ENCODE measurements around the gene C4BPB.
A peak's percentile ranks its signal among the peaks of the same experiment; 100 is the strongest.
"Not testable (repeated sequence)": the region's sequence is repeated elsewhere in the genome, so short reads cannot be mapped to it uniquely, and the experiment has no call there.

Gene C4BPB, protein sequence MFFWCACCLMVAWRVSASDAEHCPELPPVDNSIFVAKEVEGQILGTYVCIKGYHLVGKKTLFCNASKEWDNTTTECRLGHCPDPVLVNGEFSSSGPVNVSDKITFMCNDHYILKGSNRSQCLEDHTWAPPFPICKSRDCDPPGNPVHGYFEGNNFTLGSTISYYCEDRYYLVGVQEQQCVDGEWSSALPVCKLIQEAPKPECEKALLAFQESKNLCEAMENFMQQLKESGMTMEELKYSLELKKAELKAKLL

DNA sequence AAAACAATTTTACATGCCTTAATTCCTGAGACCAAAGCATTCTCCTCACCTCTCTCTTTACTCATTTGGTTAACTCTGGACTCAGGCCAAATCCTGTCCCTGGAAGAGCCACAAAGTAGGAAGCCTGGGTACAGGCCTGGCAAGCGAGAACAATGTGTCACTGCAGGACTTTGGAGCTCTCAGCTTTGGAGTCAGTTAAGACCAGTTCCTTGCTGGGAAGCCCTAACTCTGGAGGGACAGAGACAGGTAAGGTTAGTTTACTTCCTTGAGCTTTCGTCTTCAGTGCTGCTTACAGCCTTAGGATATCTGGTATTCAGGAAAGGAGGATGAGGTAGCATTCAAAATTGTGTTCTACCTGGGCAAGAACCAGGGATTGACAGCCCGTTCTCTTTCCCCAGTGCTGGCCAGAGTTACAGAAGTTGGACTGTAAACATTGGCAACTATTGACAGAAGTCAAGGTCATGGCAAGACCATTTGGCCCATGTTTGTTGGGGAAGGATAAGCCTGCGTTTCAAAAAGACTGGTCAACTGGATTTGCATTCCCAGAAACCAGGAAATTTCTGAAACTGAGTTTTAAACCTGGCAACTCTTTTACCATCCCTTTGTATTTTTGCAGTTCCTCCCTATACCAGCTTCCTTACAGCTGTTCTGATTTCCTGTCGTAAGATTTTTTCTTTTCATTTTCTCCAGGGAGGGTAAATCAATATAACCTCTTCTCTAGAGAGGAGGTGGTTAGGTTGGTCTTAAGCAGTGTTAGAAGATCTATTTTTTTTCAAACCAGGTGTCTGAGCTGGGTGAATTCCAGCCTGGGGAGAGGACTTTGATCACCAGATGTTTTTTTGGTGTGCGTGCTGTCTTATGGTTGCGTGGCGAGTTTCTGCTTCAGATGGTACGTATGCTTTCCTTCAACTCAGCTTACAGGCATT, at the start of gene C4BPB:
Gene C4BPB (plus strand): TSS at position 160 of the 926 bp plus-strand sequence. CDS start 672 bp downstream, at position 832.
- DNase-seq = no peak

GRCh38 chr1:207039380-207040180, 49.1 kb upstream of the C4BPB start:
- no peak for DNase-seq

DNA sequence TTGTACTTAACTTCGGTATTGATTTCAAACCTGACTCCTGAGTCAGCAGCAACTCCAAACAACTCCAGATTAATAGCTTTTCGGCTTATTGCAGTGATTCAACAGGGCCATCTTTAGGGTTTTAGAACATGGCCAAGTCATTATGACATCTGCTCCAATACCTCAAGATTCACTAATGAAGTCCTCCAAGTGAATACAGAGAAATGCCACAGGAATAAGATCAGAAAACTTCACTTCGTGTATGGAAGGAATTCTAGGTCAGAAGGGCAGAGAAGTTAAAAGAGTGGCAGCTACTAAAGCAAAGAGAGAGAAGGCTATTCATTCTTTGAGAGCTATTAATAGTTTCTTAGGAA, 48.5 kb upstream of the C4BPB start:
- DNase-seq = no peak

GRCh38 chr1:207041397-207041796, 47.3 kb upstream of the C4BPB start:
- not testable (repeated sequence) for DNase-seq

DNA sequence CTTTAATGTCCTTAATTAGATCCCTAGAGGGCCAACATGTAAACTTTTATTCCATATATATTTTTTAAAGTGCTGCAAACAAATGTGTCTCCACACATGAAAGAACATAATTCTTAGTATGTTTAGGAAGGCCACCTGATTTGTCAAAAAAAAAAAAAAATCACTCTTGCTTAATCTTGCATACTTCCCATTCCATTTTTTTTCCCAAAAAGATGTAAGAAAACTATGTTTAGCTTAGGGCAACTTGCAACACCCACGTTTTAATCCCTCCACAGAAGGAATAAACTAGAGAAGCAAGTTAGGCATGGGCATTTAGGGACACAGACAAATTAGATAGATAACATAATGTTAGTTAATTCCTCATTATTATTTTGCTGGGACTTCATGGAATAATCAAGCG, 43.2 kb upstream of the C4BPB start:
- no peak for DNase-seq

- no peak for DNase-seq
These were observed 41.2 kb upstream of the C4BPB start for GRCh38 chr1:207047505-207047904.

DNA sequence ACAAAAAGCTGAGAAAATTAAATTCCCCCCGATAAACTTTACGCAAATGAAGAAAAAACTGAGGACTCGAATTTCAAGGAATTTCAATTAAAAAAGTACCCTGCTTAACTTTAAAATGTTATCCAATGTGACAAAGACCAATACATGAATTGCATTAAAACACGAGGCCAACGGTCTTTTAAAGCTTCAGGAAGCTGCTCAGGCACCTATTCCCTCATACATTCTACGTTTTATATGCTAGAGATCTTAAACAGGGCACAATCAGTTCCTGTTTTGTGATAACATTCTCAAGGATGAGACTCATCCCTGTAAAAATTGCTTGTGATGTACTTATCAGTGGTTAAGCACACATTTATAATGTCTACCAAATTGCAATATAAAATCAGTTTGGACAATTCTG, 40.6 kb upstream of the C4BPB start:
- no peak for DNase-seq

- DNase-seq = no peak
These were observed 39.6 kb upstream of the C4BPB start for GRCh38 chr1:207049054-207049453.

DNA sequence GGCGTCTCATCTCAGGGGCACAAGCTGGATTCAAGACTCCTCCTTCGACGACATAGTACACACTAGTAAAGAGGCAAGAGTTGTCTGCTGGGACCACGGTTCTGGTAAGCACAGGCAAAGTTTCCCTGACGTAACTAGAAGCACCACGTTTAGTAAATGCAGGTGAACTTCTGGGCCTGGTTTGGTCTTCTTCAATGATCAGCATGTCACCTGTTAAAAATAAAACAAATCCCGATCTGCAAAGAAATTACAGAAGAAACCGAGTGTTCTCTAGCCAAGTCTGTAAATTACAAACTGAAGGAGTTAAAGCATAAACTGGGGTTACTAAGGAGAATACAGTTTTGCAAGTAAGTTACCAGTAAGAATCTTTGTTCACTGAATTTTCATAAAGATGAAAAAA, 39.1 kb upstream of the C4BPB start:
- DNase-seq = no peak

GRCh38 chr1:207049974-207050391, 38.7 kb upstream of the C4BPB start:
- DNase-seq = no peak

- DNase-seq = peak; percentile 88
These were observed 38.0 kb upstream of the C4BPB start for GRCh38 chr1:207050480-207051190.

GRCh38 chr1:207051191-207051943, 37.3 kb upstream of the C4BPB start, which contains the start of gene YOD1:
Gene YOD1 (minus strand): TSS chr1:207051208. CDS start chr1:207051030, 178 bp downstream.
- peak; percentile 43 for DNase-seq

GRCh38 chr1:207052911-207053769, 35.5 kb upstream of the C4BPB start, which contains the start of gene PFKFB2:
Gene PFKFB2 (plus strand): TSS chr1:207053275. CDS start chr1:207054718, 1,443 bp downstream.
- DNase-seq = peak; percentile 99

DNA sequence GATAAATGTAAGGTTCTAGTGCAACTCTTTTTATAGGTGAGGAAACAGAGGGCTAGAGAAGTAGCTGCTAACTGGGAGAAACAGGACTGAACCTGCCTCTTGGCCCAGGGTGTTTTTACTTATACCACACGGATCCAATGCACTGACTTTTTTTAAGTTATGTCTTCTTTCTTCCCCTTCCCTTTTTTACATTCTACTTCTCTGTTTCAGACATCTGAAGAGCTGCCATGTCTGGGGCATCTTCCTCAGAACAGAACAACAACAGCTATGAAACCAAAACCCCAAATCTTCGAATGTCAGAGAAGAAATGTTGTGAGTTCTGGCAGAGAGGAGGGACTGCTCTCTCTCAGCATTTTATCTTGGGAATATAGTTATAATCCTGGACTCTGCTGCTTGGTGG, 34.2 kb upstream of the C4BPB start:
- no peak for DNase-seq

DNA sequence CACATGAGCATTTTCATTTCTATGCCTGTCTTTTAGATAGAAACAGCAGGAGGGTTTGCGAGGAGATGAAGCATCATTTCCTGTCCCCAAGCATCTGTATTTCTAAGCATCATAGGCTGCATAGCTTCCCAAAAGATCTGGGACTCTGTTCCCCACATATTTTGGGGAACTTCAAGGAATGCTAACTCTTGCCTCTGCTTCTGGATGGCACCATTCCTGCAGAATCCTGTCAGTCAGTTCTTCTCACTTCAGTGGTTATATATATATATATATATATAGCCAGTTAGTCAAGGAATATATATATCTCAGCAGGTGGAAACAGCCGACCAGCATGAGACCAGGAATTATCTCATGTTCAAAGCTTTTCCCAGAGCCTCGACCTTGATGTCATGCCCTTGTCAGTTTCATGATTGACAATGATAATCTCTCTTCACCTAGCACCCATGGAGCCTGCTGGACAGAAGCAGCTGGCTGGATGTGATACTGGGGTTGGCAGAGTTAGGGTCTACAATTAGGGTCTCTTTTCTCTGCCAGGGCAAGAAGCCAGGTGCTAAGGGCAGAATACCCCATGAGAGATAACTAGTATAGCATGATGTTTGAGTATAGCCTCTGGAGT, 33.2 kb upstream of the C4BPB start:
- no peak for DNase-seq

- no peak for DNase-seq
These were observed 32.0 kb upstream of the C4BPB start for GRCh38 chr1:207056673-207057072.

DNA sequence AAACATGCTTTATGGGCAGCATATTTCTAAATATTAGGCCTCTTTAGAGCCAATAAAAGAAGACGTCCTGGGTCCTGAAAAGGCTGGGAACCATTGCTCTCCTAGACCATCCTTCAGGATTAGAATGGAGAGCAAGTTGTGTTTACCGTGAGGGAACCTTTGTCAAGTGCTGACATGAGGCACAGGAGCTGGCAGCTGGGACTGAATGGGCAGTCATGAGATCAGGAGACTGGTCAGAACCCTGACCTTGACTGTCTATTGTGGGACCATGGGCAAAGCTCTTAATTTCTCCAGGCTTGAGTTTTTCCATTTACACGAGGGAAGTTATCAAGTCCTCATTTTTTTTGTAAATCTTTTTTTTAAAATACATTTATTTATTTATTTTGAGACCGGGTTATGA, 30.4 kb upstream of the C4BPB start:
- DNase-seq = no peak

- peak; percentile 55 for DNase-seq
These were observed 29.5 kb upstream of the C4BPB start for GRCh38 chr1:207058878-207059867.

- no peak for DNase-seq
These were observed 28.8 kb upstream of the C4BPB start for GRCh38 chr1:207059881-207060280.

Measured in NCI-H510A (cell line).